ENCODE results near the gene CERK. TPM values are rescaled to one million over a fixed set of nuclear protein-coding genes. Genes with fewer than 3 reads are reported as not detected.

Gene CERK
- total and polyA plus RNA-seq, 10 donors, result 13.7 to 47.1 (median 34.8) TPM

DNA sequence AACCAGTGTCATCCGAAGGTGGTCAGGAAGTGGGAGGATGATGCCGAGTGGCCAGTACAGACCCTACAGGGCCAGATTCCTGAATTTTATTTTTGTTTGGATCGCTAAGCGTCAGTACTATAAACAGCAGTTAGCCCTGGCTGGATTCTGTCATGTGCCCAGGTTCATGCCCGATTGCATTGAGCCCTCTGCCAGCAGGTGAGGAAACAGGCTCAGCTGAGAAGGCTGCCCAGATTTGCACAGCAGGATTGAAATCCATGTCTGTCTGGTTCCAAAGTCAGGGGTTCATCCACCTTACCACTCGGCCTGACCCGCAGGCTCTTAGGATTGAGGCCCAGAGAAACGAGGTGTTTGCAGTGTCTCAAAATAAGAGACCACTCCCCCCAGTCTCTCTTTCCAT is 15.3 kb upstream of the CERK start:
- Histone ChIP-seq H3K27me3 (replicated peaks in 1 of 7) (no peaks in the 10 kb centered on the region), H3K9me3 (peaks cover 0 to 15% (median 13%) of the 10 kb centered on the region in 8 donors), H3K4me1 (peaks cover 28 to 83% (median 62%) of the 10 kb centered on the region in 6 donors), H3K36me3 (no peaks in the 10 kb centered on the region), H3K4me3 (peak overlapping the region in 1 of 8 donors; percentile 53), H3K27ac (peak overlapping the region; percentile 36 to 95 (median 92))
- WGBS, 5 donors, result 86 to 93% (median 89%) methylated on average over 8 of the region's 8 CpGs
- no peak for DNase-seq
- no peak for TF ChIP-seq POLR2AphosphoS5 (IDR thresholded peaks at IDR 0.05)
- TF ChIP-seq POLR2A (IDR thresholded peaks at IDR 0.05), result no peak
- TF ChIP-seq, protein P1, sequence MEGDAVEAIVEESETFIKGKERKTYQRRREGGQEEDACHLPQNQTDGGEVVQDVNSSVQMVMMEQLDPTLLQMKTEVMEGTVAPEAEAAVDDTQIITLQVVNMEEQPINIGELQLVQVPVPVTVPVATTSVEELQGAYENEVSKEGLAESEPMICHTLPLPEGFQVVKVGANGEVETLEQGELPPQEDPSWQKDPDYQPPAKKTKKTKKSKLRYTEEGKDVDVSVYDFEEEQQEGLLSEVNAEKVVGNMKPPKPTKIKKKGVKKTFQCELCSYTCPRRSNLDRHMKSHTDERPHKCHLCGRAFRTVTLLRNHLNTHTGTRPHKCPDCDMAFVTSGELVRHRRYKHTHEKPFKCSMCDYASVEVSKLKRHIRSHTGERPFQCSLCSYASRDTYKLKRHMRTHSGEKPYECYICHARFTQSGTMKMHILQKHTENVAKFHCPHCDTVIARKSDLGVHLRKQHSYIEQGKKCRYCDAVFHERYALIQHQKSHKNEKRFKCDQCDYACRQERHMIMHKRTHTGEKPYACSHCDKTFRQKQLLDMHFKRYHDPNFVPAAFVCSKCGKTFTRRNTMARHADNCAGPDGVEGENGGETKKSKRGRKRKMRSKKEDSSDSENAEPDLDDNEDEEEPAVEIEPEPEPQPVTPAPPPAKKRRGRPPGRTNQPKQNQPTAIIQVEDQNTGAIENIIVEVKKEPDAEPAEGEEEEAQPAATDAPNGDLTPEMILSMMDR (IDR thresholded peaks at IDR 0.05 in 8 of 11, conservative IDR thresholded peaks at IDR 0.05 in 3 of 11), result no peak
- intact Hi-C loops (cut with DNase I; ENCODE audit: low total_unique reads), result no loop called here

DNA sequence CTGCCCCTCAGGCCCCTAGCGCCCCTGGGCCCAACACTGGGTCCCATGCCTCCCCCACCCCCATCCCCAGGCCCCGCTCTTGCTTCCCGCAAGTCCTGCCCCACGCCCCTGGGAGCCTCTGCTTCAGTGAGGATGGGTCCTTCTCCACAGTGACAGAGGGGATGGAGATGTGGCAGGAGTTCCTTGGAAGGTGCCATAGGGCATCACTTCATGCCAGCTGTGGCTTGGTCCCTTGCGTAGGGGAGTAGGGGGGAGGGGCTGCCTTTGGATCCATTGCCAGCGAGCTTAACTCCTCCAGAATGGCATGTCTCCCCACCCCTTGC is 14.9 kb upstream of the CERK start:
- TF ChIP-seq, protein P1 (IDR thresholded peaks at IDR 0.05 in 8 of 11, conservative IDR thresholded peaks at IDR 0.05 in 3 of 11), result no peak
- no peak for TF ChIP-seq POLR2A (IDR thresholded peaks at IDR 0.05)
- no peak for TF ChIP-seq POLR2AphosphoS5 (IDR thresholded peaks at IDR 0.05)
- Histone ChIP-seq H3K9me3 (peaks cover 0 to 15% (median 13%) of the 10 kb centered on the region in 8 donors), H3K4me3 (no peak overlapping the region), H3K27ac (peak overlapping the region; percentile 36 to 95 (median 92)), H3K4me1 (peaks cover 28 to 83% (median 58%) of the 10 kb centered on the region in 6 donors), H3K27me3 (replicated peaks in 1 of 7) (no peaks in the 10 kb centered on the region), H3K36me3 (no peaks in the 10 kb centered on the region)
- WGBS, 5 donors, result 90 to 98% (median 91%) methylated on average over 4 to 6 of the region's 6 CpGs
- intact Hi-C loops (cut with DNase I; ENCODE audit: low total_unique reads), result no loop called here
- DNase-seq, result no peak

DNA sequence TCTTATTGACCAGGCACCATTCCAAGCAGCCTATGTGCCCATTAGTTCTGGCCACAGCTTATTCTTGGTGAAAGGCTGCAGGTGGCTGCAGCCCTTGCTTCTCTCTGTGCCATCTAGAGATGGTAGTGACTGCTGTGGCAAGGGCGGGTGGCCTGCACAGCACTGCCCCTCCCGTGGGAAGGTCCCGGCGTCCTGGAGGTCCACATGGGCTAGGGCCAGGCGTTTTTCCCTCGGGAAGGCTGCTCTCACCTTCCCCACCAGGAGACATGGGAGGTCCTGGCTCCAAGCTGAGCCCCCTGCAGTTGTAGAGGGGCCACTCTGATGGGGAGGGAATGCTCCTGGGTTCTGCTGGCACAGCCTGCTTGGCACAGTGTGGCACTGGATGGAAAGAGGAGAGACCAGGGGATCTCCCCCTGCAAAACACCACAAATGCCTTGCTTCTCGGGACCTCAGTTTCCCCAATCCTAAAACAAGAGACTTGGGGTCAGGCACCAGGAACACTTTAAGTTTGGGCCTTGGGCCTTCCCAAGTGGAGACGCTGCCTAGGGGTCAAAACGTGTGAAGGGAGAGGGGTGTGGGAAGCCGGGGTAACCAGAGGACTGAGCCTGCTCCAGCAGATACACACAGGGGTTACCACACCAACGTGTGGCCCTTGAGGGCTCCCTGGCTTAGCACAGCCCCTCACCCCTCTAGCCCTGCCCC is 14.4 kb upstream of the CERK start:
- Histone ChIP-seq H3K27ac (peak overlapping the region in 7 of 8 donors; percentile 61 to 95 (median 92)), H3K4me1 (peaks cover 28 to 79% (median 57%) of the 10 kb centered on the region in 6 donors), H3K27me3 (replicated peaks in 1 of 7) (no peaks in the 10 kb centered on the region), H3K36me3 (no peaks in the 10 kb centered on the region), H3K4me3 (no peak overlapping the region), H3K9me3 (peaks cover 0 to 15% (median 13%) of the 10 kb centered on the region in 8 donors)
- DNase-seq, result no peak
- 78 to 93% (median 88%) methylated on average over 4 to 11 of the region's 11 CpGs for WGBS, 5 donors
- TF ChIP-seq POLR2A (IDR thresholded peaks at IDR 0.05) (no peak), POLR2AphosphoS5 (IDR thresholded peaks at IDR 0.05) (no peak)
- TF ChIP-seq, protein P1 (IDR thresholded peaks at IDR 0.05 in 8 of 11, conservative IDR thresholded peaks at IDR 0.05 in 3 of 11), result no peak
- intact Hi-C loops (cut with DNase I; ENCODE audit: low total_unique reads), result no loop called here

DNA sequence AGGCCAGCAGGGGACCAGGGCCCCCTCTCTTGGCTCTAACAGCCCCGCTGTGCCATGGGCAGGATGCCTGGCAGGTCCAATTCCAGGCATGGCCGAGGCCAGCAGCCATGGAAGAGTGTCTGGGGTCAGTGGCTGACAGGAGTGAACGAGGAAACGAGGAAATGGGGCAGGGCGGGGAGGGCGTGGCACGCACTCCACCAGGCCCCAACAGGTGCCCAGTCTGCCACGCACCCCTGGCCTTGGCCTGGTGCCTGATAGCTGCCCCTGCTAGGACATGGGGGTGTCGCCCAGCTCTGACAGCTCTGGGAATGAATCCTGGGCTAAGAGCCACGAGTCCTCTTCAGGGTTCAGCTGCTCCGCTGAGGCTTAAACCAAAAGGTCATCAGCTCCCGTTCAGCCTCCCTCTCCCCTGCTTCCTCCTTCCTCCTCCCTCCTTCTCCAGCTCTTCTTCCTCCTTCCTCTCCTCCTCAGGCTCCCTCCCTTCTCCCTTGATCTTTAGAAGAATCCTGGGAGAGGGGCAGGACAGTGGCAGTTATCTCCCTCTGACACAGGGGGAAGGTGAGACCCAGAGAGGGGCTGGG is 12.9 kb upstream of the CERK start:
- peaks cover 28 to 77% (median 57%) of the 10 kb centered on the region in 6 donors for H3K4me1 ChIP-seq
- no peaks in the 10 kb centered on the region for H3K27me3 ChIP-seq (replicated peaks in 1 of 7)
- peaks cover 0 to 6% (median 5%) of the 10 kb centered on the region in 8 donors for H3K9me3 ChIP-seq
- TF ChIP-seq POLR2AphosphoS5 (IDR thresholded peaks at IDR 0.05) (peak in 2 of 3 donors; percentile 33 to 56), POLR2A (IDR thresholded peaks at IDR 0.05) (no peak)
- DNase-seq, result no peak
- intact Hi-C loops (cut with DNase I; ENCODE audit: low total_unique reads), result no loop called here
- peak overlapping the region in 7 of 8 donors; percentile 27 to 95 (median 41) for H3K27ac ChIP-seq
- no peaks in the 10 kb centered on the region for H3K36me3 ChIP-seq
- no peak overlapping the region for H3K4me3 ChIP-seq
- WGBS, 5 donors, result 45 to 67% (median 60%) methylated on average over 10 to 12 of the region's 12 CpGs

All from spleen (tissue), 11 donors.